GM13976 (cell line): ENCODE data around the gene TSPAN6.

Experiments used
- DNase-seq: peaks from one replicate; pipeline ENCODE4 v3.0.0; 2012; ENCODE audit warnings: low spot score
- in situ Hi-C: fragments of 300-500 bp; cut with MboI; formaldehyde crosslinking; loops from one replicate; pipeline ENCODE4 v1.12.0; 2022; ENCODE audit warnings: low sequenced_read_pairs, mixed read lengths, inconsistent platforms; ENCODE audit not compliant: unreplicated experiment
- TF ChIP-seq, protein P1 (sequence below): IDR thresholded peaks from 2 replicates; pipeline ENCODE4 v1.5.1; 2012; ENCODE audit warnings: borderline replicate concordance, mild to moderate bottlenecking; ENCODE audit not compliant: insufficient read depth; ENCODE audit errors: extremely low read depth, missing control alignments, control extremely low read depth

Gene TSPAN6

DNA sequence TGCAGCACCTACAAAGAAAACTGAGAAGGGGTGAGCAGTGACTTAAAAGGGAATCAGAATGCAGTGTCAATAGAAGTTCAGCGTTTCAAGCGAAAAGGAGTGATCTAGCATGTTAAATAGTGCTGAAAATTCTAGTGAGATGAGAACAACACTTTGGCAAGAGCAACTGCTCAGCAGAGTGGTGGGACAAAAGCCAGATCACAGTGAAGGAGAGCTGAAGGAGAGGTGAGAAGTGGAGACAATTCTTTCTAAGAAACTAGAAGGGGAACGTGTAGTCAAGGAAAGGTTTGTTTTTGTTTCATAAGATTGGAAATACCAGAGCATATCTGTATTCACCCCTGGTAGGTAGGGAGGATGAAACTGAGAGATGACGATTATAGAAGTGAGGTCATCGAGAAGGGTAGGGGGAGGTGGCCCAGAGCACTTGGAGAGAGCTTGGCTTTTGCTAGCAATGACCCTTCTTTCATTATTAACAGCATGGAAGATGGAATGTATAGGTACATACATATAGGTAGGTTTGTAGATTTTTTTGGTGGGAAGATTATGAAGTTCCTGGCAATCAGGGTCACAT is 41.1 kb upstream of the TSPAN6 start:
- in situ Hi-C loops: no loop called here
- TF ChIP-seq, protein P1, sequence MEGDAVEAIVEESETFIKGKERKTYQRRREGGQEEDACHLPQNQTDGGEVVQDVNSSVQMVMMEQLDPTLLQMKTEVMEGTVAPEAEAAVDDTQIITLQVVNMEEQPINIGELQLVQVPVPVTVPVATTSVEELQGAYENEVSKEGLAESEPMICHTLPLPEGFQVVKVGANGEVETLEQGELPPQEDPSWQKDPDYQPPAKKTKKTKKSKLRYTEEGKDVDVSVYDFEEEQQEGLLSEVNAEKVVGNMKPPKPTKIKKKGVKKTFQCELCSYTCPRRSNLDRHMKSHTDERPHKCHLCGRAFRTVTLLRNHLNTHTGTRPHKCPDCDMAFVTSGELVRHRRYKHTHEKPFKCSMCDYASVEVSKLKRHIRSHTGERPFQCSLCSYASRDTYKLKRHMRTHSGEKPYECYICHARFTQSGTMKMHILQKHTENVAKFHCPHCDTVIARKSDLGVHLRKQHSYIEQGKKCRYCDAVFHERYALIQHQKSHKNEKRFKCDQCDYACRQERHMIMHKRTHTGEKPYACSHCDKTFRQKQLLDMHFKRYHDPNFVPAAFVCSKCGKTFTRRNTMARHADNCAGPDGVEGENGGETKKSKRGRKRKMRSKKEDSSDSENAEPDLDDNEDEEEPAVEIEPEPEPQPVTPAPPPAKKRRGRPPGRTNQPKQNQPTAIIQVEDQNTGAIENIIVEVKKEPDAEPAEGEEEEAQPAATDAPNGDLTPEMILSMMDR: no peak
- no peak for DNase-seq

DNA sequence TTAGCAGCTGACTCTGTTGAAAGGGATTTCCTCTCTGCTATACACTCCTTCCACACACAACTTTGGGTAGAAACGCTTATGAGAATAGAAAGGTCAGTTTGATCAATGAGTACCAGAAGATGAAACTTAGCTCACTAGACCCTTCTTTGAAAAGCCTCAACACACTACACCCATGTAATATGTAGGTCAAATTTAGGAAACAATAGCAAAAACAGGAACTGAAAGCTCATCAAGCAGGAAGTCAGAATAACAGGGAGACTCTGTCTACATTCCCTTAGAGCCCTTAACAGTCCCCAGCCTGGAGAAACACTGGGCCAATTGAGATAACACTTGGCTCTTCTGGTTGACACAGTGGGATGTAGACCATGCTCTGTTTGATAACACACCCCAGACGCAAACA is 38.1 kb upstream of the TSPAN6 start:
- TF ChIP-seq, protein P1: no peak
- in situ Hi-C loops: loop anchor here (25.0 kb wide), 1 partner anchor 162 kb away; no protein-coding TSS in a partner anchor
- no peak for DNase-seq

DNA sequence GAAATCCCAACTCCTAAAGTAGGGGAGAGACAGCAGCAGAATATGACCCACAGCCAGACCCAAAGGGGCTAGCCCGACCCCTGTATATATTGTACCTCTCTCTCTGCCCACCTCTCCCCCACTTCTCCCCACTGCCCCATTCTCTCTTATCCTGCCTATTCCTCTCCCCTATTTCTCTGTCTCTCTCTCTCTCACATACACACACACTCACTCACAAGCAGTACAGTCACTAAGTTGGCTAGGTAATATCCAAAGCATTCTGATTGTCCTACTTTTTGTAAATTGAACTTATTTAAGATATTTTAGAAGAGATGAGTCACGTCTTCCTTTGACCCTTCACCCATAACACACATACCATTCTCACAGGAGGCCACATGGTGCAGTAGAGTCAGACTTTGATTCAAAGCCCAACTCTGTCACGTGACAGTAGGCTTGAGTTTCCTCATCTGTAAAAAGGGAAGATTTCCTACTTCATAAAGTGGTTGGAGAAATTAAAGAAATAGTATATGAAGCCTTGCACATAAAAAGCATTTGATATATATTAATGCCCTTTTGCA is 36.9 kb upstream of the TSPAN6 start:
- DNase-seq: no peak

DNA sequence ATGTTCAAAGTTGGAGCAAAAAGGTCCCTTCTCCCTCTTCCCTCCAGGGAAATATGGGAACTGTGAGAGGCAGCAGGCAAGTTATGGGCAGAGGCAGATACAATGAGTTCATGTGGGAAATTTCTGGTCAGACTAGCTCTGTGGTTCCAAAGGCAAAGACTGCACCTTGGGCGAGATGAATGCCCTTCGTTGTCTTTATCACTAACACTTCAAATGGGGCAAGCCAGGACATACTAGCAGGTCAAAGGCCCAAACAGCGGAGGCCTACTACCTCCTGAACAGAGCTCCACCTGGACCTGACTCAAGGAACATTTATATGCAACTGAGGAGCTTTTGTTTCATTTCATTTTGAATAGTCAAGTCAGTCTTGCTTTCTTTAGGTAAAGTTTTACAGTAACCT is 36.4 kb upstream of the TSPAN6 start:
- TF ChIP-seq, protein P1: no peak
- in situ Hi-C loops: loop anchor here (25.0 kb wide), 1 partner anchor 161 kb away; no protein-coding TSS in a partner anchor
- DNase-seq: no peak

More for the DNA sequence above, 36.9 kb upstream of the TSPAN6 start:
- in situ Hi-C loops: loop anchor here (25.0 kb wide), 1 partner anchor 161 kb away; no protein-coding TSS in a partner anchor
- TF ChIP-seq, protein P1: no peak

DNA sequence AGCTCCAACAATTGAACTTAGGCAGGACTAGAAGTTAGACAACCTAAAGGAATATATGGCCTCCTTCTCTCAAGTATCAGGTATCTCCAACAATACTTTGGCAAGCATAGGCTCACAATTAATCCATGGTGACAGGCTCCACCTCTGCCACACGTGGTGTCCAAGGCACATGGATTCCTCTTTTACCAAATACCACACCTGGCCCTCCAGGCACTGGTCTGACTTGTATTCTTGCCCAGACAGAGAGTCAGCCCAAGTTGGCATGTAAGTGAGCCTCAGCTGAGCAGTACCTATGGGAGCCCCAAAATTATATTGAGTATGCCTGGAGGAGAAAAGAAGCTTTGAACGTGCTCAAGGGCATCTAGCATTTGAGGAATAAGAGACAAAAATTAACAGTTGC is 27.0 kb upstream of the TSPAN6 start:
- in situ Hi-C loops: loop anchor here (25.0 kb wide), 1 partner anchor 151 kb away; no protein-coding TSS in a partner anchor
- TF ChIP-seq, protein P1: no peak
- no peak for DNase-seq

DNA sequence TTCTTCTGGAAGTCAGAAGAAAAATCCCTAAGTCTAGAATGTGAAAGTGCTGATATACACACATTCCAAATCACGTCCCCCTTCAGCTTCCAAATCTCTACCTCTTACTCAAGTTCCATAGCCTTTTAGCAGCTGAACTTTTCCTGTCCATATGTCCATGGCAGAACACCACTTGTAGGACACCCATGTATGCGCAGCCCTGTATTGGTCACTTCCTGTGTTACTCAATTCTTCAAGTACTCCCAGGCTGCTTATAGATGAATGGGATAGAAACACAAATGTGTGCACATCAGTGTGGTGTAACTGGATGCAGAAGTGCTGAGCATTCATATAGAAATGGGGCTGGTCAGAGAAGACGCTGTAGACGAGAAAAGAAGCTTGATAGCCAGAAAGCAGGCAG is 26.2 kb upstream of the TSPAN6 start:
- in situ Hi-C loops: loop anchor here (25.0 kb wide), 1 partner anchor 150 kb away; no protein-coding TSS in a partner anchor
- DNase-seq: no peak
- TF ChIP-seq, protein P1: no peak
